Measurements from ENCODE around the gene LGALS3. TPM values are rescaled to one million over a fixed set of nuclear protein-coding genes. Genes with fewer than 3 reads are reported as not detected.

Gene LGALS3
- total RNA-seq, 1 experiment from 2014 or later: 117 TPM

GRCh38 chr14:55105991-55106390 lies 23.1 kb upstream of the LGALS3 start:
- Histone ChIP-seq H3K4me3 (no peak overlapping the region), H3K27me3 (no peaks in the 10 kb centered on the region), H3K9me3 (0 out of 2 replicates have a peak, but pooled peaks cover 3% of the 10 kb centered on the region), H3K36me3 (no peaks in the 10 kb centered on the region)
- DNase-seq: no peak

GRCh38 chr14:55107766-55108554 lies 21.1 kb upstream of the LGALS3 start:
- Histone ChIP-seq H3K9me3 (0 out of 2 replicates have a peak, but pooled peaks cover 3% of the 10 kb centered on the region), H3K36me3 (no peaks in the 10 kb centered on the region), H3K4me3 (no peak overlapping the region), H3K27me3 (no peaks in the 10 kb centered on the region)
- DNase-seq: peak; percentile 95

GRCh38 chr14:55109836-55110235 lies 19.2 kb upstream of the LGALS3 start:
- no peaks in the 10 kb centered on the region for H3K36me3 ChIP-seq
- H3K9me3 ChIP-seq: no peaks in the 10 kb centered on the region
- no peak for DNase-seq
- no peak overlapping the region for H3K4me3 ChIP-seq
- H3K27me3 ChIP-seq: no peaks in the 10 kb centered on the region

GRCh38 chr14:55111122-55111708 lies 17.8 kb upstream of the LGALS3 start:
- DNase-seq: no peak
- Histone ChIP-seq H3K36me3 (no peaks in the 10 kb centered on the region), H3K27me3 (no peaks in the 10 kb centered on the region), H3K9me3 (no peaks in the 10 kb centered on the region), H3K4me3 (no peak overlapping the region)

GRCh38 chr14:55114720-55115119 lies 14.3 kb upstream of the LGALS3 start:
- H3K36me3 ChIP-seq: no peaks in the 10 kb centered on the region
- no peak for DNase-seq
- H3K27me3 ChIP-seq: no peaks in the 10 kb centered on the region
- H3K4me3 ChIP-seq: no peak overlapping the region
- H3K9me3 ChIP-seq: no peaks in the 10 kb centered on the region

GRCh38 chr14:55115460-55115859 lies 13.6 kb upstream of the LGALS3 start:
- H3K9me3 ChIP-seq: no peaks in the 10 kb centered on the region
- DNase-seq: no peak
- no peak overlapping the region for H3K4me3 ChIP-seq

GRCh38 chr14:55115861-55116245 lies 13.2 kb upstream of the LGALS3 start:
- Histone ChIP-seq H3K4me3 (no peak overlapping the region), H3K9me3 (no peaks in the 10 kb centered on the region)
- no peak for DNase-seq

More at GRCh38 chr14:55115460-55115859, 13.6 kb upstream of the LGALS3 start:
- Histone ChIP-seq H3K27me3 (no peaks in the 10 kb centered on the region), H3K36me3 (no peaks in the 10 kb centered on the region)

GRCh38 chr14:55116246-55117030 lies 12.6 kb upstream of the LGALS3 start:
- no peaks in the 10 kb centered on the region for H3K9me3 ChIP-seq
- DNase-seq: no peak
- H3K4me3 ChIP-seq: no peak overlapping the region
- H3K27me3 ChIP-seq: no peaks in the 10 kb centered on the region
- H3K36me3 ChIP-seq: no peaks in the 10 kb centered on the region

More at GRCh38 chr14:55115861-55116245, 13.2 kb upstream of the LGALS3 start:
- Histone ChIP-seq H3K36me3 (no peaks in the 10 kb centered on the region), H3K27me3 (no peaks in the 10 kb centered on the region)

- no peaks in the 10 kb centered on the region for H3K36me3 ChIP-seq
- no peak for DNase-seq
- H3K27me3 ChIP-seq: no peaks in the 10 kb centered on the region
- no peaks in the 10 kb centered on the region for H3K9me3 ChIP-seq
- H3K4me3 ChIP-seq: no peak overlapping the region
Measured at GRCh38 chr14:55117803-55118441, 11.1 kb upstream of the LGALS3 start.

- H3K27me3 ChIP-seq: no peaks in the 10 kb centered on the region
- H3K9me3 ChIP-seq: no peaks in the 10 kb centered on the region
- no peak overlapping the region for H3K4me3 ChIP-seq
- H3K36me3 ChIP-seq: no peaks in the 10 kb centered on the region
- no peak for DNase-seq
Measured at GRCh38 chr14:55118761-55119160, 10.3 kb upstream of the LGALS3 start.

- Histone ChIP-seq H3K9me3 (no peaks in the 10 kb centered on the region), H3K4me3 (no peak overlapping the region), H3K36me3 (no peaks in the 10 kb centered on the region), H3K27me3 (no peaks in the 10 kb centered on the region)
- DNase-seq: no peak
Measured at GRCh38 chr14:55120571-55121495, 8.2 kb upstream of the LGALS3 start.

- no peaks in the 10 kb centered on the region for H3K27me3 ChIP-seq
- no peaks in the 10 kb centered on the region for H3K36me3 ChIP-seq
- no peaks in the 10 kb centered on the region for H3K9me3 ChIP-seq
- H3K4me3 ChIP-seq: no peak overlapping the region
- DNase-seq: no peak
Measured at GRCh38 chr14:55121628-55122439, 7.2 kb upstream of the LGALS3 start.

- Histone ChIP-seq H3K27me3 (no peaks in the 10 kb centered on the region), H3K36me3 (no peaks in the 10 kb centered on the region), H3K4me3 (no peak overlapping the region), H3K9me3 (no peaks in the 10 kb centered on the region)
- DNase-seq: peak; percentile 5
Measured at GRCh38 chr14:55122440-55122986, 6.5 kb upstream of the LGALS3 start.

- Histone ChIP-seq H3K9me3 (no peaks in the 10 kb centered on the region), H3K27me3 (no peaks in the 10 kb centered on the region), H3K4me3 (no peak overlapping the region), H3K36me3 (no peaks in the 10 kb centered on the region)
- DNase-seq: peak; percentile 52
Measured at GRCh38 chr14:55123101-55123500, 6.0 kb upstream of the LGALS3 start.

Measured in MG63 (cell line).